Esophagus muscularis mucosa (tissue), 4 donors: ENCODE measurements around the gene NEDD1.

Experiments used
- CTCF ChIP-seq, 3 experiments: fragments of 200-600 bp in 2 of 3; fragments of 450-650 bp in 1 of 3; sonication (generic) in 2 of 3; IDR thresholded peaks; one replicate each; pipeline ENCODE4 v1.5.1; 2017 to 2019; ENCODE audit warnings: antibody characterized with exemption in 3 of 3, mild to moderate bottlenecking in 2 of 3, moderate library complexity in 1 of 3
- EP300 ChIP-seq: sonication (generic); formaldehyde crosslinking; IDR thresholded peaks from one replicate; pipeline ENCODE4 v1.6.1; 2017; ENCODE audit warnings: antibody characterized with exemption
- POLR2A ChIP-seq: fragments of 450-650 bp; IDR thresholded peaks from one replicate; pipeline ENCODE4 v1.6.1; 2017; ENCODE audit warnings: antibody characterized with exemption, moderate library complexity, mild to moderate bottlenecking, low read depth
- POLR2AphosphoS5 ChIP-seq, 2 donors: sonication (generic); formaldehyde crosslinking; IDR thresholded peaks; one replicate each; pipeline ENCODE4 v1.6.1; 2017; ENCODE audit warnings: antibody characterized with exemption in 2 of 2

- TF ChIP-seq CTCF (IDR thresholded peaks at IDR 0.05) (no peak), POLR2A (no peak), POLR2AphosphoS5 (IDR thresholded peaks at IDR 0.05) (no peak), EP300 (no peak)
Measured at GRCh38 chr12:96908423-96908675, 1.3 kb downstream of the NEDD1 start.
